Umbilical cord (tissue), 2 donors: ENCODE data around the gene NOC2L. TPM values are rescaled to one million over a fixed set of nuclear protein-coding genes. Genes with fewer than 3 reads are reported as not detected.

Source experiments
- DNase-seq: peaks from one replicate; pipeline ENCODE4 v3.0.0-alpha.2; 2015; ENCODE audit warnings: low spot score
- total RNA-seq: library from RNA; depleted of rRNA; stranded (reverse); fragments of >200 nt; gene quantifications from one replicate; pipeline ENCODE4 v1.2.3, GENCODE V29; 2014; ENCODE audit warnings: low replicate concordance; ENCODE audit not compliant: insufficient read depth

The NOC2L gene
- total RNA-seq, 1 donor from 2014 or later = 26.2 TPM

DNA sequence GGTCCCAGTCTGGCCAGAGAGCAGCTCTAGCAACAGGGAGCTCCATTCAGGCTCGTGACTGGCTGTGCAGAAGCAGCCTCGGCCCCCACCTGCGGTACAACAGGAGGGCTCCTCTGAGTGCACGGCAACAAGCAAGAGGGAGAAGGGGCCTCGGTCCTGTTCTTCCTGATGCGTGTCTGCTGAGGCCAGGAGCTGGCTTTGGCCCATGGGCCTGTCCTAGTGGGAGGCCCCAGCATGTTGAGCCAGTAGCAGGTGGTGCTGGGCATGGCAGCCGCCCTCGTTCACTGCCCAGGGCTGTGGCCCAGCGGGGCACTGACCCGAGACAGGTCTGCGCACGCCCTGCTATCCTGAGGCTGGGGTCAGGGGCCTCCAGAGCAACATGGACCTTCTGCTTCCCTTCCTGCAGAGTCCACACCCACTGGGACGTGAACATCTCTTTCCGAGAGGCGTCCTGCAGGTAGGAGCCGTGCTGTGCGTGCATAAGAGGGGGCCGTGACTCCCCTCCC is 28.4 kb downstream of the NOC2L start:
- no peak for DNase-seq

DNA sequence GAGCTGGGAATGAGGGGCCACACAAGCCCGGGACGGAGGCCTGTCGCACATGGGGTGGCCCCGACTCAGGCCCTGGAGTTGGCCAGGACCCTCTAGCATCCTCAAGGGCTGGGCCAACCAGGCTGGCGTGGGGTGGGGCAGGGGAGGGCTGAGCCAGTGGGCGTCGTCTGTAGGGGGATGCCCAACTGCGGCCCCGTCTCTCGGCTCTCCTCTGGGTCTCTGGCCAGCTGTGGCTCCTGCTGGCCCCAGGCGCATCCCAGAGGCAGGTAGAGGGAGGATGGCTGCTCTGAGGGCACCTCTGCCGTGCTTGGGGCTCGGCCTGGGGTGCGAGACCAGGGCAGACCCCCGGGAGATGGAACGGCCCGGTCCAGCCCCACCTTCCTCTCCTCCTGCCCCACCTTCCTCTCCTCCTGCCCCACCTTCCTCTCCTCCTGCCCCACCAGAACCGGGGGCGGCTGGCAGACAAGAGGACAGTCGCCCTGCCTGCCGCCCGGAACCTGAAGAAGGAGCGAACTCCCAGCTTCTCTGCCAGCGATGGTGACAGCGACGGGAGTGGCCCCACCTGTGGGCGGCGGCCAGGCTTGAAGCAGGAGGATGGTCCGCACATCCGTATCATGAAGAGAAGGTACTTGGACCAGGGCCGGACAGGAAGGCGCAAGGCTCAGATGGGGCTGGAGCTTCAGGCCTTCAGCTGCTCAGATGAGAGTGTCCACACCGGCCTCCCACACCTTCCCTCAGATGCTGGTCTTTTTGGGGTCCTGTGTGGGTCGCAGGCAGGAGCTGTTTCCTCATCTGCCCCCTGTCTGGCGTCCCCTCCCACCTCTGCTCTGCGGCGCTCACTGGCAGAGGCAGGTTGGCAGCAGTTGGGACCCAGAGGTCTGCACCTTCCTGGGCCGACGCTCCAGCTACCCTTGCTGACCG is 29.1 kb downstream of the NOC2L start:
- DNase-seq = no peak

DNA sequence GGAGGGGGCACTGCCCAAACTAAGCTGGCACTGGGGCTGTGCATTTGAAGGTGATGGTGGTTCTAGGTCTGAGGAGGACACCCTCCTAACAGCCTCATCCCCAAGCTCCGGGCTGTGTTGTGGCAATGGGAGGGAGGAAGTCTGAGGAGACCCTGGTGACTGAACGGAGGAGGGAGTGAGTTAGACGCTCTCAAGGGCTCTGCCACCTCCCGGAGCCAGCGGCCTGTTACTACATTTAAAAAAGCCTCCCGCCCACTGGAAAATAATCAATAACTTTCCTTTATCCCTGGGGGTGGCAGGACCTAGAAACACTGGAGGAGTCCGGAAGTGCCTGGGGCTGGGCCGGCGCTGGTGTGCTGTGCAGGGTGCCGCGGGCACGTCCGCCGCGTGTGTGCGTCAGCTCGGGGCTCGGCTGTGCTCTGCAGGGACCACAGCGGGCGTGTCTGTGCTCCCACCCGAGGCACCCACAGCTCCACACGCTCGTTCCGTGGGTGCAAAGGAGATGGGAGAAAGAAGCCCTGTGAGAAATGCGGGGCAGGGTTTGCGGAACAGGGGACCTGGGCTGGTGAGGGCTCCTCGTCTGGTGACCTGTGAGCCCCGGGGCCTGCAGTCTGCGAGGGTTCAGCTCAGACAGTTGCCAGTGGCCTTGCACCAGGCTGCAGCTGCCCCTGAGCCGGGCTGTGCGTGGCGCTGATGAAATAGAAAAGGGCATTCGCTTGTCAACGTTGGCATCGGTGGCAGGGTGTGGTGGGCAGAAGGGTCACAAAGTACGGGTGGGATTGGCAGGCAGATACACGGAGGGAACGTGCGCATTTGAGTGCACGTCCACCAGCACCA is 30.0 kb downstream of the NOC2L start:
- no peak for DNase-seq

DNA sequence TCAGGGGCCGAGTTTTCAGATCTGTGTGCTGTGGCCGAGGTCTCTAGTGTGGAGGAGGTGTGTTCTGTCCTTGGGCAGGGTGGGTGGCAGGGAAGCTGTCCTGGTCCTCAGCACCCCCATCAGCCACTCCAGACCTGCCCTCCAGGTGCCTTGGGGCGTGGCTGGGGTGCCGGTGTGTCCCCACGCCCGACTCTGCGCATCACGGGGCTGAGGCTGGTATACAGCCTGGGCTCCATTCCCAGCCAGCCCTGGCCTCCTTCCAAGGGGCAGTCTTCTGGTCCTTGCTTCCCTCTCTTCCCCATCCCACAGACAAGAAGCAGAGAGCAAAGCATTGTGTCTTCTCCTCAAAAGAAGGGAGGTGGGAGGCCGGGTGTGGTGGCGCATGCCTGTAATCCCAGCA is 31.3 kb downstream of the NOC2L start:
- DNase-seq = peak; percentile 56

DNA sequence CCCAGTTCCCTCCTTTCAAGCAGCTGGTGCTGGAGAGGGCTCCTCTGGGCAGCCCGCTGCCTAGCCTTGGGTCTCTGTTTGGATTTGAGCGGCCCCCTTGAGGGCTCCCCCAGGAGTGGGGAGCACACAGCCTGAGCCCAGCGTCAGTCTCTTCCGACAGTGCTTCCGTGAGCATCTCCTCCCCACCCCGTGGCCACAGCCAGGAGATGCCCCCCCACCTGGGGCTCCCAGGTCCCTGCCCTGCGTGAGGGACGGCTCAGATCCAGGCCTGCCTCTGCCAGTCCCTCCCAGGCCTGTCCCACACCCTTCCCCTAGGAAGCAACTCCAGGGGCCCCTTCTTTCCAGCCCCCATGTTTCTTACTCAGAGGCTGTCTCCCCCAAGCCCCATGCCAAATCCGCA is 31.8 kb downstream of the NOC2L start:
- DNase-seq = no peak

DNA sequence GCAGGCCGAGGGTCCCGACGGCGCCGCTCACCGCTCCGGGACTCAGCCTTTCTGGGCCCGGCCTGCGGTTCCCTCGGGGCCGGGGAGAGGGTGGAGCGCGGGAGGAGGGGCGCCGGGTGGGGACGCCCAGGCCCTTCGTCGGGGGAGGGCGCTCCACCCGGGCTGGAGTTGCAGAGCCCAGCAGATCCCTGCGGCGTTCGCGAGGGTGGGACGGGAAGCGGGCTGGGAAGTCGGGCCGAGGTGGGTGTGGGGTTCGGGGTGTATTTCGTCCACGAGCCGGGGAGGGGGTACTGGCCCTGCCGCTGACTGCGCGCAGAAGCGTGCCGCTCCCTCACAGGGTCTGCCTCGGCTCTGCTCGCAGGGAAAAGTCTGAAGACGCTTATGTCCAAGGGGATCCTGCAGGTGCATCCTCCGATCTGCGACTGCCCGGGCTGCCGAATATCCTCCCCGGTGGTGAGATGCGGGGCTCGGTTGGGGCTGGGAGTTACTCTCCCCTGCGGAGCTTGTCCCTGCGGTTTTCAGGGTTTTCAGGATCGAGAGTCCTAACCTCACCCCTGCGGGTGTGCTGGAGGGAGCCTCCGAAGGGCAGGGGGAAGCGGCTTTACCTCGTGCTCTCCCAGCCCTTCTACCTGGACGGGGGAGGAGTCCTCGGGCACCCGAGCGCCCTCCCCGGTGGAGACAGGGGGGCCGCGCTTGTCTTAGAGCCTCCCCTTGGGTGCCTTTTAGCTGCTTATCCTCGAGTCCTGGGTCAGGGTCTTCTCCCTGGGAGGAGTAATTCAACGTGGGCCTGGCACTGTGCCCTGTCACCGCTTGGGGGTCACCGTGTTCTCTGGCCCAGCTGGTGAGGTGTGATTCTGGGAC is 33.3 kb downstream of the NOC2L start:
- peak; percentile 69 for DNase-seq

DNA sequence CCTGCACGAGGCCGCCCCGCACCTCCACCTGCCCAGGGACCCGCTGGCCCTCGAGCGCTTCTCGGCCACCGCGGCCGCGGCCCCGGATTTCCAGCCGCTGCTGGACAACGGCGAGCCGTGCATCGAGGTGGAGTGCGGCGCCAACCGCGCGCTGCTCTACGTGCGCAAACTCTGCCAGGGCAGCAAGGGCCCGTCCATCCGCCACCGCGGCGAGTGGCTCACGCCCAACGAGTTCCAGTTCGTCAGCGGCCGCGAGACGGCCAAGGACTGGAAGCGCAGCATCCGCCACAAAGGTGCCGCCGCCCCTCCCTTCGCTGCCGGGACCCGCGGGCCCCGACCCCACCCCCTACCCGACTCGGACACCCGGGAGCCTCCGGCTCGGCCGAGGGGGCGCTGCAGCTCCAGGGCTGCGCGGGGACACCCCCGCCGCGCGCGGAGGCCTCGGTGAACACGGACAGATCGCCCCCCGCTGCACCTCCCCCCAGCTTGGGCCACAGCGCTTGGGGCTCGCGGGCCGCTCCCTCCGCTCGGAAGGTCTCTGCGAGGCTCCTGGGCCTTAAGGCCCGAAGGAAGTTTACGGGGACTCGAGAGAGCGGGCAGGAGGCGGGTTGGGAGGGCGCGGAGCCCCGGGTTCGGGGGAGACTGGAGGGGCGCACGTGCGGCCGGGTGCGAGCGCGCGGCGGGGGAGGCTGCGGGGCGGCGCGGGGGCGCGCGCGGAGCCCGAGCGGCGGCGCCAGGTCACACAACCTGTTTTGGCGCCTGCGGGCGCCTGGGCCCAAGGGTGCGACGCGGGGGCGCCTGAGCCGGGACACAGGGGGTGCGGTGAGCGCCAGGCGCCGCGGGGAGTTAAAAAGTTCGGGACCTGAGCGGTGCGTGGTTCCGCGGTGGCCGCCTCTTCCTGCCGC is 34.1 kb downstream of the NOC2L start:
- DNase-seq = no peak

DNA sequence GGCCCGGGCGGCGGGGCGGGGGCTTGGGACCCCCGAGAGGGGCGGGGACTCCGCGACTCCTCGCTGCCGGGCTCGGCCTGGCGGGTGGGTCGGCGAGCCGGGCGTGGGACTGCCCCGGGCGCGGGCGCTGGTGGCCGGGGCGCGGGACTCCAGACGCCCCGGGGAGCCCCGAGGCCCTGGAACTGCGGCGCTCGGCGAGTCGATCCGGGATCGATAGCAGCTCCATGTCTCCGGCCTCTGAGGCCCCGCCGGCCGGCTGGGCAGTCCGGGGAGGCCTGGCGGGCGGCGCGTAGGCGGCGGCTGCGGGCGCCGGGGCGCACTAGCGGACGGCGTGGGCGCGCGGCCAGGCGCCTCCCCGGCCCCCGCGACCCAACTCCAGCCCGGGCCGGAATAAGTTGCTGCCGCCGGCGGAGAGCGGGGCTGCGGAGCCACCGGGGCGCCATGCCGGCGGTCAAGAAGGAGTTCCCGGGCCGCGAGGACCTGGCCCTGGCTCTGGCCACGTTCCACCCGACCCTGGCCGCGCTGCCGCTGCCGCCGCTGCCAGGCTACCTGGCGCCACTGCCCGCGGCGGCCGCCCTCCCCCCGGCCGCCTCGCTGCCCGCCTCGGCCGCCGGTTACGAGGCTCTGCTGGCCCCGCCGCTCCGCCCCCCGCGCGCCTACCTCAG is 34.9 kb downstream of the NOC2L start:
- no peak for DNase-seq

DNA sequence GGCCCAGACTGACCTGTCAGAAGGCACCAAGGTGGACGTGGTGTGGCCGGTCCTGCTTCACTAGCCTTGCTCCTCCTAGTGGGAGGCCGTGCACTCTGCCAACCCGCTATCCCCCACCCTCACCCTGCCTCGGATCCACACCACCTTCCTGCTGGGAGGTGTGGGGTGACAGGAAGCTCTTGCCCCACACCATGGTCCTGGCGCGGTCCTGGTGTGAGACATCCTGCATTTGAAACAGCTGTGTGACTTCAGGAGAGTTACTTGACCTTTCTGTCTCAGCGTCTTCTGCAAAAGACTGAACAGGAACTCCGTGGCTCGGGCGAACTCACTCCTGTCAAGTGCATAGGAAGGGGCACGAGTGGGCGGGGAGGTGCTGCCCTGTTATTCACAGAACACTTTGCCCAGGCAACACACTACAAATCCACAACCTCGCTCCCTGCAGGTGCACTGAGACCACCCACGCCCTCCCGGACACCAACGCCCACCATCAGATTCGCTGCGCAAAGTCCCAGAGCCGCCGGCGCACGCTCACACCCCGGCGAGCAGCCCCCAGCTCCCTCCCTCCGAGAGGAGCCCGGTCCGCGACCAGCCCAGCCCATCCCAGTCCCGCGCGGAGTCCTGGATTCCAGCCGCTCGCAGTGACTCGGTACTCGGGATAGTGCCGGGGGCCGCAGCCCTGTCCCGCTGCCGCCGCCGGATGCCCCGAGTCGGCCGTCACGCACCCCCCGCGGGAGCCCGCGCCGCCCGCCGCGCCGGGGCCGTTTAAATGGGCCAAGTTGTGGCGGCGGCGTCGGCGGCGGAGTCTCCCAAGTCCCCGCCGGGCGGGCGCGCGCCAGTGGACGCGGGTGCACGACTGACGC is 35.7 kb downstream of the NOC2L start, which contains the start of gene SAMD11:
Gene SAMD11, plus strand, starts transcription at position 793 of the 860 bp plus-strand sequence. CDS start 509 bp downstream, outside the sequence.
- DNase-seq = peak; percentile 82

DNA sequence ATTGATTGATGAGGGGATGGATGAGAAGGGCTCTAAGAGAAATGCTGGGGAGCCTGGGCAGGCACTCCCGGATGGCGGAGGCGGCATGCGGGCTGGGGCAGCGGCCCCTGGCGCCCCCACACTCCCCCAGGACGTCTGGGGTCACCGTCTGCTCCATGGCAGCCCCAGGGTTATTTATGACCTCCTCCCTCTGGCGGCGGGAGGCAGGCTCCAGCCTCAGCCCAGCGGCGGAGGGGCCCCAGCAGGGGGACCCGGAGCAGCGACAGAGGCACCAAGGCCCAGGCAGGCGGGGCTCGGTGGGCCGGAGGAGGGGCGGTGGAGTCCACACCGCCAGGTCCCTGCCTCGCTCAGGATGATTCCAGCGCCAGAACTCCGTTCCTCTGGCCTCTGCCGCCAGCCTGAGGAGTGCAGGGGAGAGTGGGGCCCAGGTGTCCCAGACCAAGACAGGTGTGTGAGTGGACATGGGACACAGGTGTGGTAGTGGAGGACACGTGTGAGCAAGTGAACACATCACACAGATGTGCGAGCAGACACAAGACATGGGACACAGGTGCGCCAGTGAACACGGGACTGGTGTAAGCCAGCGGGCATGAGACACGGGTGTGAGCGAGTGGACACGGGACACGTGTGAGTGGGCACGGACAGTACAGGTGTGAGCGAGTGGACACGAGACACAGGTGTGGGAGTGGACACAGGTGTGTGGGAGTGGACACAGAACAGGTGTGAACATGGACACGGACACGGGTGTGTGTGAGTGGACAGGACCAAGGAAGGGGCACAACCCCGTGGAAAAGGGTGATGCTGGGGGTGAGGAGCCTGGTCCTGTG is 37.8 kb downstream of the NOC2L start:
- peak; percentile 86 for DNase-seq

DNA sequence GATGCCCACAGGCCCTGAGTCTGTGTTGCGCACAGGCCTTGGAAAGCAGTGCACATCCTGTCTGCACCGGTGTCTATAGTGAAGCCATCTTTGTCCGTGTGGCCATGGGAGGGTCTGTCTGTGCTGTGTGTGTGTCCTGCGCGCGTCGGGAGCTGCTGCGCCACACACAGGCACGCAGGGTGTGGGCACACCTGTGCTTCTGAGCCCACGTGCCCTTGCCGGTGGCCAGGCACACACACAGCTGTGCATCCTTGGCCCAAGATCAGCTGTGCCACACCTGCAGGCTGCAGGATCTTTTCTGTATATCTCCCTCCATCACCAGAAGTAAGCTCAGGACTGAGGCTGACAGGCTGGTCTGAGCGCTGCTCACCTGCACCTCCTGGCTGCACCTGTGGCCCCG is 38.5 kb downstream of the NOC2L start:
- DNase-seq = no peak

DNA sequence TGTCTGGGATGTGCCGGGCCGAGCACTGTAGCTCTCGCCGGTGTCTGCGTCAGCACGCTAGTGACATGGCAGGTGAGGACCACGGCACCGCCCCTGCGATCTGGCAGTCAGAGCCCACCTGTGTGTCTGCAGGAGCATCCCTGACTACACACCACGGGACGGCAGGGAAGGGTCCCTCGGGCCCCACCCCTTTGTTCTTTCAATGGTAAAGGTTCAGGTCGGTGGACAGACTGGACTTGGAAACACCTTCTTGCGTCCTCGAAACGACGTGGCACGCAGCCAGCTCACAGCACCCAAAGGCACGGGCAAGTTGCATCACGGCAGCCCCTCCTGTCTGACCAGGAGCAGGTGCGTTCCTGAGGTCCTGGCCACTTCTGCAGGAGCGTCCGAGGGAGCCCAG is 39.0 kb downstream of the NOC2L start:
- no peak for DNase-seq

DNA sequence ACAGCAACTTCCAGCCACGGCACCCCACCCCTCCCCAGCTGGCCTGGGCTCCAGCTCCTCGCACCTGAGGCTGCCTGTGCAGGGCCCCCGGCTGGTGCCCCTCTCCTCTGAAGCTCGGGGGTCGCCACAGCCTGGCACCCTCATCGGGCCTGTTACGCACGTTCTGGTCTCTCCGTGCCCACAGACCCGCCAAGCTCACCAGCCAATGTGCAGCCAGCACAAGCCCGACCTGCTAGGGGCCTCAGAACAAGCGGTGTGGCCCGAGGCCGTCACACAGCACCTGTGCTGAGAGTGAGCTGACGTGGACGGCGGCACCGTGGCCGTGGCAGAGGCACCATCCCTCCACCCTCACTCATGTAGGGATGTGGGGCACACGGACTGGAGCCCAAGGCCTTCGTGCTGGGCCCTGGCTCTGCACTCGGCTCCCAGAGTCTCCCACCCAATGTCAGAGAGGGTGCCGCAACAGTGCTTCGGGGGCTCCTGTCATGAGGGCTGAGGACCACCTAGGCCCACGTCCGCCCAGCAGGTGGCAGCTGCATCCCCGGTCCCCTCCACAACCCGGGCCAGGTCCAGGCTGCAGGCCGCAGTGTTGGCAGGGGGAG is 39.7 kb downstream of the NOC2L start:
- DNase-seq = no peak

DNA sequence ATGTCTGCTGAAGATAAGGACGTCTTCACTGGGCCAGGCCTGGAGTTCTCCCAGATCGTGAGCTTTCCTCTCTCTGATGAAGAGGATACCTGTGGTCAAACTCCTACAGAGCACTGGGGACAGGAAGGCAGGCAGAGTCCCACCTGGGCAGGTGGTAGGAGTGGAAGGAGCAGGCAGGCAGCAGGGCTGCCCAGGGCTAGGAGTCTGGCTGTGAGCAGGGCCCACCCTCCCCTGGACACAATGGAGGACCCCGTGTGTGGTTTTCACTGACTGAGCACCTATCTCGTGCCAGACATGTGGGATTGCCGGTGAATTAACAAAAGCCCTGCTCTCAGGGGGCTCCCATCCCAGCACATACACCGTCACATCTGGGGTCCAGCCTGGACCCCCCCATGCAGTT is 40.2 kb downstream of the NOC2L start:
- DNase-seq = no peak

DNA sequence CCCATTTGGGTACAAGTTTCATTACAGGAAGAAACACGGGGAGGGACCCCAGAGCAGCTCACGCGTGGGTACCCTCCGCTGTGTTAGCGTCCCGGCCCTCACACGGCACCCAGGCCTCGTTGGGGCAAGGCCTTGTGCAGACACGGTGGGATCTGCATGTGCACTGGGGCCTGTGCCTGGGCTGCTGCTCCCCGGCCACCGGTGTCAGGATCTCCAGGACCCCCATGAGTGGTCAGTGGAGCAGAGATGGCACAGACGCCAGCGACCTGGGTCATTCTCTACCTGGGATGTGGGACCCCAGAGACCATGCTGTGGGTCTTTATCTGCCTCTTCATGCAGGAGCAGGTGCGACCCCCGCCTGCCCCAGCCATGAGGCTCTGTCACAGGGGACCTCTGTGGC is 40.7 kb downstream of the NOC2L start:
- no peak for DNase-seq

DNA sequence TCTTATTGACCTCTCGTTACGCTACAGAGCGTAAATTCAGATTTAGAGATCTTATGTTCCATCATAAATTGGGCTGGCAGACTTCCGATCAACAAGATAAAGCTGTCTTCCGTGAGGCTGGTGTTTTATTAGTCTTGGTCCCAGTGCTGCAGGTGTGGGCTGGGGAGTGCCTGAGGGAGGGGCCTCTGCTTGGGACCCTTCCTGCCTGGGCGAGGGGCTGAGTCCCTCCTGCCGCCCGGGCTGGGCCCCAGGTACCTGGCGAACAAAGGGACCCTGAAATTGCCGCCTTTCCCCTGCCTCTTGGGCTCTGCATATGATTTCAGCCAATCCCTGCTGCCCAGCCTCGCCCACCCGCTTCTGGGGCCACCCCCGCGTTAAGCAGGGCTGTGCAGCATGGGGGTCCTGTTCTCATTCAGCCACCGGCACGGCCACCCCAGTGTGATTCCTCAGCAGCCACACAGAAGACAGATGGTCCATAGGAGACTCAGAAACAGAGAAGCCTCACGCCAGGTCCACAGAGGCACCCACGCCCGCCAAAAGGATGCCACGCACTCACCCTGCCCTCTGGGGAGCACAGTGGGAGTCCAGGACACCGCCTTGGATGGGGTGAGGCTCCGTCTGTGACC is 41.5 kb downstream of the NOC2L start:
- no peak for DNase-seq

DNA sequence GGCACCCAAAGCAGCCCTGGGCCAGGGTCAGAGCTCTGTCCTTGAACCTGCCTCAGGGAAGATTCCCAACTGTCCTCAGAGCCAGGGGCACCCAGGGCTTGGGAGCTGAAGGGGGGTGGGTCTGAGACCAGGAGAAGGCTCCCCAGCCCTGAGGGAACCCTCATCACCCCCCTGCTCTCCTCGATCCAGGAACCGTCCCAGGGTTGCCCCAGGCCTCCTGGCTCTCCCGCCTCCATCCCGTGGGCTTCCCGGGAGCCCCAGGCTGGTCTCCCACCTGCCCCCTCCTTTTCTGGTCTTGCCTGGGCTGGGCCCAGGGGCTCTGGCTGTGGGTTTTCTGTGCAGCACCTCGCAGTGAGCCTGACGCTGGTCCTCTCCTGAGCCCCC is 42.0 kb downstream of the NOC2L start:
- no peak for DNase-seq
